ENCODE measurements around the gene GFI1. TPM values are rescaled to one million over a fixed set of nuclear protein-coding genes. Genes with fewer than 3 reads are reported as not detected.
"Not testable (repeated sequence)": the region's sequence is repeated elsewhere in the genome, so short reads cannot be mapped to it uniquely, and the experiment has no call there.

The GFI1 gene
- total and polyA plus RNA-seq, 2 experiments from 2014 or later, result not detected

- H3K9ac ChIP-seq, result no peak overlapping the region
- no peak overlapping the region for H3K4me2 ChIP-seq (ENCODE audit: unreplicated experiment)
- WGBS, 2 experiments (ENCODE audit: low coverage in 1 of 2, low lambda C conversion rate in 2 of 2, missing lambda C conversion rate in 2 of 2), result 54 to 57% methylated on average over 32 of the region's 32 CpGs
- no peaks in the 10 kb centered on the region for H3K36me3 ChIP-seq (ENCODE audit: low read depth)
- no peaks in the 10 kb centered on the region for H3K9me2 ChIP-seq (ENCODE audit: insufficient read depth)
- no peaks in the 10 kb centered on the region for H3K27me3 ChIP-seq (replicated peaks; ENCODE audit: insufficient read depth)
- no peaks in the 10 kb centered on the region for H3F3A ChIP-seq (ENCODE audit: insufficient read depth)
- no peaks in the 10 kb centered on the region for H3K79me2 ChIP-seq (ENCODE audit: insufficient read depth)
- H2AFZ ChIP-seq, result peak overlapping the region; percentile 38; the same call in 1 of the 2 replicates
- peaks cover 12% of the 10 kb centered on the region for H3K4me1 ChIP-seq (ENCODE audit: insufficient read depth)
- H3K9me3 ChIP-seq (ENCODE audit: low read depth), result no peaks in the 10 kb centered on the region
- no peaks in the 10 kb centered on the region for H4K20me1 ChIP-seq (ENCODE audit: insufficient read depth)
- in situ Hi-C loops (cut with MboI), result no loop called here
- TF ChIP-seq EZH2 (IDR thresholded peaks at IDR 0.05; ENCODE audit: insufficient read depth, poor library complexity, severe bottlenecking) (no peak), EZH2phosphoT487 (IDR thresholded peaks at IDR 0.05; ENCODE audit: insufficient read depth, low read depth) (no peak)
- H3K4me3 ChIP-seq, result no peak overlapping the region
- DNase-seq, result no peak
- no peak overlapping the region for H3K27ac ChIP-seq
Observed at GRCh38 chr1:92441697-92442342, 44.9 kb downstream of the GFI1 start.

DNA sequence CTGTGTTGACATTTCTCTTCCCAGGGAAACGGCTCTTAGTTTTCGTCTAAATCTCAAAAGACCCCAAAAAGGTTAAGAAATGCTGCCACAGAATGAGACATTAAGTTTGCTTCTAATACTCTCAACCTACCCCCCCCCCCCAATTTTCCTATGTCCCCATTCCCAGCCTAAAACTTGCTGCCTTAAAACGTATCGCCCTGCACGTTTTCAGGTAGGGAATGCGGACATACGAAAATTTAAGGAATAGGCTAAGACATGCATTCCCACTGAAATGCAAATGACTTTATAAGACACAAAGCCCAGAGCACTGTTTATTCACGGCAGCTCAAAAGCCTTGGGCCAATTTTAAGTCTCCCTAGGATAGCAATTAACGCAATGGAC is 45.4 kb downstream of the GFI1 start:
- H3K4me1 ChIP-seq (ENCODE audit: insufficient read depth), result peaks cover 12% of the 10 kb centered on the region; the same call in 1 of the 2 replicates
- no peaks in the 10 kb centered on the region for H3F3A ChIP-seq (ENCODE audit: insufficient read depth)
- in situ Hi-C loops (cut with MboI), result no loop called here
- H3K4me3 ChIP-seq, result no peak overlapping the region
- no peaks in the 10 kb centered on the region for H3K27me3 ChIP-seq (replicated peaks; ENCODE audit: insufficient read depth)
- WGBS, 2 experiments (ENCODE audit: low coverage in 1 of 2, low lambda C conversion rate in 2 of 2, missing lambda C conversion rate in 2 of 2), result 92 to 94% methylated on average over 9 of the region's 9 CpGs
- H3K9me3 ChIP-seq (ENCODE audit: low read depth), result no peaks in the 10 kb centered on the region
- H3K27ac ChIP-seq, result no peak overlapping the region
- H3K36me3 ChIP-seq (ENCODE audit: low read depth), result no peaks in the 10 kb centered on the region
- no peak overlapping the region for H2AFZ ChIP-seq
- no peak overlapping the region for H3K9ac ChIP-seq
- TF ChIP-seq EZH2phosphoT487 (IDR thresholded peaks at IDR 0.05; ENCODE audit: insufficient read depth, low read depth) (no peak), EZH2 (IDR thresholded peaks at IDR 0.05; ENCODE audit: insufficient read depth, poor library complexity, severe bottlenecking) (no peak)
- H4K20me1 ChIP-seq (ENCODE audit: insufficient read depth), result no peaks in the 10 kb centered on the region
- no peak overlapping the region for H3K4me2 ChIP-seq (ENCODE audit: unreplicated experiment)
- no peaks in the 10 kb centered on the region for H3K9me2 ChIP-seq (ENCODE audit: insufficient read depth)
- H3K79me2 ChIP-seq (ENCODE audit: insufficient read depth), result no peaks in the 10 kb centered on the region
- DNase-seq, result no peak

GRCh38 chr1:92439291-92439690 is 47.4 kb downstream of the GFI1 start:
- WGBS, 2 experiments (ENCODE audit: low coverage in 1 of 2, low lambda C conversion rate in 2 of 2, missing lambda C conversion rate in 2 of 2), result 42 to 52% methylated on average over 1 of the region's 1 CpG
- Histone ChIP-seq H3K4me2 (ENCODE audit: unreplicated experiment) (no peak overlapping the region), H2AFZ (no peak overlapping the region), H3K9me2 (ENCODE audit: insufficient read depth) (no peaks in the 10 kb centered on the region), H3K9ac (no peak overlapping the region), H3K9me3 (ENCODE audit: low read depth) (no peaks in the 10 kb centered on the region), H3K27me3 (replicated peaks; ENCODE audit: insufficient read depth) (no peaks in the 10 kb centered on the region), H3K79me2 (ENCODE audit: insufficient read depth) (no peaks in the 10 kb centered on the region), H3F3A (ENCODE audit: insufficient read depth) (no peaks in the 10 kb centered on the region), H4K20me1 (ENCODE audit: insufficient read depth) (no peaks in the 10 kb centered on the region), H3K4me3 (no peak overlapping the region), H3K27ac (no peak overlapping the region), H3K4me1 (ENCODE audit: insufficient read depth) (peaks cover 5% of the 10 kb centered on the region; the same call in 1 of the 2 replicates), H3K36me3 (ENCODE audit: low read depth) (no peaks in the 10 kb centered on the region)
- in situ Hi-C loops (cut with MboI), result no loop called here
- TF ChIP-seq EZH2 (IDR thresholded peaks at IDR 0.05; ENCODE audit: insufficient read depth, poor library complexity, severe bottlenecking) (no peak), EZH2phosphoT487 (IDR thresholded peaks at IDR 0.05; ENCODE audit: insufficient read depth, low read depth) (no peak)
- DNase-seq, result no peak

DNA sequence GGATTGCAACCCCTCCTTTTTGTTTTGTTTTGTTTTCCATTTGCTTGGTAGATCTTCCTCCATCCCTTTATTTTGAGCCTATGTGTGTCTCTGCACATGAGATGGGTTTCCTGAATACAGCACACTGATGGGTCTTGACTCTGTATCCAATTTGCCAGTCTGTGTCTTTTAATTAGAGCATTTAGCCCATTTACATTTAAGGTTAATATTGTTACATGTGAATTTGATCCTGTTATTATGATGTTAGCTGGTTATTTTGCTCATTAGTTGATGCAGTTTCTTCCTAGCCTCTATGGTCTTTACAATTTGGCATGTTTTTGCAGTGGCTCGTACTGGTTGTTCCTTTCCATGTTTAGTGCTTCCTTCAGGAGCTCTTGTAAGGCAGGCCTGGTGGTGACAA is 52.2 kb downstream of the GFI1 start:
- H3K79me2 ChIP-seq (ENCODE audit: insufficient read depth); H2AFZ ChIP-seq; H4K20me1 ChIP-seq (ENCODE audit: insufficient read depth); H3K27me3 ChIP-seq (replicated peaks; ENCODE audit: insufficient read depth); H3F3A ChIP-seq (ENCODE audit: insufficient read depth); in situ Hi-C loops (cut with MboI); H3K4me2 ChIP-seq (ENCODE audit: unreplicated experiment); H3K27ac ChIP-seq; H3K36me3 ChIP-seq (ENCODE audit: low read depth); DNase-seq; H3K9me2 ChIP-seq (ENCODE audit: insufficient read depth); H3K4me1 ChIP-seq (ENCODE audit: insufficient read depth); H3K4me3 ChIP-seq; H3K9me3 ChIP-seq (ENCODE audit: low read depth); H3K9ac ChIP-seq: not testable (repeated sequence)
- WGBS, 2 experiments (ENCODE audit: low coverage in 1 of 2, low lambda C conversion rate in 2 of 2, missing lambda C conversion rate in 2 of 2), result 17 to 33% methylated on average over 1 of the region's 1 CpG

GRCh38 chr1:92430030-92430429 is 56.7 kb downstream of the GFI1 start:
- no peaks in the 10 kb centered on the region for H3K4me1 ChIP-seq (ENCODE audit: insufficient read depth)
- H2AFZ ChIP-seq, result no peak overlapping the region
- TF ChIP-seq EZH2 (IDR thresholded peaks at IDR 0.05; ENCODE audit: insufficient read depth, poor library complexity, severe bottlenecking) (no peak), EZH2phosphoT487 (IDR thresholded peaks at IDR 0.05; ENCODE audit: insufficient read depth, low read depth) (no peak)
- H4K20me1 ChIP-seq (ENCODE audit: insufficient read depth), result no peaks in the 10 kb centered on the region
- no peak overlapping the region for H3K27ac ChIP-seq
- no peak overlapping the region for H3K4me2 ChIP-seq (ENCODE audit: unreplicated experiment)
- H3K36me3 ChIP-seq (ENCODE audit: low read depth), result no peaks in the 10 kb centered on the region
- no peak overlapping the region for H3K4me3 ChIP-seq
- whole genome bisulfite sequencing, 2 experiments (ENCODE audit: low coverage in 1 of 2, low lambda C conversion rate in 2 of 2, missing lambda C conversion rate in 2 of 2), result 46 to 53% methylated on average over 1 of the region's 1 CpG
- in situ Hi-C loops (cut with MboI), result no loop called here
- H3K9me3 ChIP-seq (ENCODE audit: low read depth), result no peaks in the 10 kb centered on the region
- H3F3A ChIP-seq (ENCODE audit: insufficient read depth), result no peaks in the 10 kb centered on the region
- DNase-seq, result no peak
- no peaks in the 10 kb centered on the region for H3K9me2 ChIP-seq (ENCODE audit: insufficient read depth)
- H3K27me3 ChIP-seq (replicated peaks; ENCODE audit: insufficient read depth), result no peaks in the 10 kb centered on the region
- H3K9ac ChIP-seq, result no peak overlapping the region
- H3K79me2 ChIP-seq (ENCODE audit: insufficient read depth), result no peaks in the 10 kb centered on the region

Data from GM23248 (cell line).